GM19324 (cell line): ENCODE data around the gene IQGAP2.
A peak's percentile ranks its signal among the peaks of the same experiment; 100 is the strongest.
"Not testable (repeated sequence)": the region's sequence is repeated elsewhere in the genome, so short reads cannot be mapped to it uniquely, and the experiment has no call there.

Source experiments
- ATAC-seq: cut with Tn5 transposase; IDR thresholded peaks from one replicate; pipeline ENCODE4 v1.9.1; 2021; ENCODE audit warnings: mild to moderate bottlenecking, moderate library complexity; ENCODE audit not compliant: unreplicated experiment, low FRiP score

IQGAP2 gene

GRCh38 chr5:76402886-76403765 is at the start of gene IQGAP2:
Gene IQGAP2, plus strand, starts transcription at chr5:76403285. Its CDS starts 261 bp downstream, at chr5:76403546.
- peak; percentile 77 for ATAC-seq

- no peak for ATAC-seq
Observed at GRCh38 chr5:76356887-76357286, 46.2 kb upstream of the IQGAP2 start.

- ATAC-seq: no peak
Observed at GRCh38 chr5:76363352-76364225, 39.5 kb upstream of the IQGAP2 start.

GRCh38 chr5:76364226-76364589 is 38.9 kb upstream of the IQGAP2 start:
- ATAC-seq: no peak

GRCh38 chr5:76365561-76365960 is 37.5 kb upstream of the IQGAP2 start:
- ATAC-seq: no peak

GRCh38 chr5:76366596-76366995 is 36.5 kb upstream of the IQGAP2 start:
- no peak for ATAC-seq

GRCh38 chr5:76367623-76368371 is 35.3 kb upstream of the IQGAP2 start:
- ATAC-seq: no peak

GRCh38 chr5:76368941-76369340 is 34.1 kb upstream of the IQGAP2 start:
- ATAC-seq: no peak

GRCh38 chr5:76369668-76370067 is 33.4 kb upstream of the IQGAP2 start:
- not testable (repeated sequence) for ATAC-seq

- ATAC-seq: no peak
Observed at GRCh38 chr5:76371960-76372322, 31.1 kb upstream of the IQGAP2 start.

GRCh38 chr5:76372323-76373054 is 30.6 kb upstream of the IQGAP2 start:
- no peak for ATAC-seq

- no peak for ATAC-seq
Observed at GRCh38 chr5:76376148-76376865, 26.8 kb upstream of the IQGAP2 start.

- ATAC-seq: no peak
Observed at GRCh38 chr5:76376866-76377230, 26.2 kb upstream of the IQGAP2 start.

GRCh38 chr5:76378355-76378754 is 24.7 kb upstream of the IQGAP2 start:
- no peak for ATAC-seq

- ATAC-seq: no peak
Observed at GRCh38 chr5:76379316-76379715, 23.8 kb upstream of the IQGAP2 start.

- no peak for ATAC-seq
Observed at GRCh38 chr5:76379855-76380254, 23.2 kb upstream of the IQGAP2 start.

- no peak for ATAC-seq
Observed at GRCh38 chr5:76380346-76381066, 22.6 kb upstream of the IQGAP2 start.

GRCh38 chr5:76383126-76383832 is 19.8 kb upstream of the IQGAP2 start:
- ATAC-seq: no peak
